Cerebellar nuclear complex (tissue), 1 donor: Measurements from ENCODE around the gene TNN.
"Not testable (repeated sequence)": the region's sequence is repeated elsewhere in the genome, so short reads cannot be mapped to it uniquely, and the experiment has no call there.

Source experiments
- DNase-seq, 2 experiments: peaks; one replicate each; lab custom pipeline; 2025; lab: John Stamatoyannopoulos, UW

Gene TNN

GRCh38 chr1:175070818-175071217 is 3.2 kb downstream of the TNN start:
- no peak for DNase-seq

- DNase-seq: no peak
Measured at GRCh38 chr1:175071276-175071943, 3.8 kb downstream of the TNN start.

- DNase-seq: no peak
Measured at GRCh38 chr1:175072099-175072951, 4.7 kb downstream of the TNN start.

GRCh38 chr1:175073061-175073460 is 5.4 kb downstream of the TNN start:
- DNase-seq: no peak

- DNase-seq: no peak
Measured at GRCh38 chr1:175073633-175074032, 6.0 kb downstream of the TNN start.

- DNase-seq: no peak
Measured at GRCh38 chr1:175075572-175076568, 8.2 kb downstream of the TNN start.

- DNase-seq: no peak
Measured at GRCh38 chr1:175077356-175078030, 9.9 kb downstream of the TNN start.

GRCh38 chr1:175078629-175079028 is 11.0 kb downstream of the TNN start:
- DNase-seq: no peak

- DNase-seq: no peak
Measured at GRCh38 chr1:175079338-175079737, 11.7 kb downstream of the TNN start.

- no peak for DNase-seq
Measured at GRCh38 chr1:175080030-175080429, 12.4 kb downstream of the TNN start.

- no peak for DNase-seq
Measured at GRCh38 chr1:175081983-175082382, 14.3 kb downstream of the TNN start.

GRCh38 chr1:175088525-175088951 is 20.9 kb downstream of the TNN start:
- no peak for DNase-seq

GRCh38 chr1:175089136-175089718 is 21.6 kb downstream of the TNN start:
- no peak for DNase-seq

GRCh38 chr1:175090780-175091179 is 23.1 kb downstream of the TNN start:
- DNase-seq: no peak

- no peak for DNase-seq
Measured at GRCh38 chr1:175094626-175095025, 27.0 kb downstream of the TNN start.

- DNase-seq: no peak
Measured at GRCh38 chr1:175095069-175095468, 27.4 kb downstream of the TNN start.

GRCh38 chr1:175095978-175096607 is 28.5 kb downstream of the TNN start:
- DNase-seq: no peak

GRCh38 chr1:175097361-175097760 is 29.7 kb downstream of the TNN start:
- no peak for DNase-seq

GRCh38 chr1:175099916-175100315 is 32.3 kb downstream of the TNN start:
- no peak for DNase-seq

GRCh38 chr1:175102166-175102565 is 34.5 kb downstream of the TNN start:
- not testable (repeated sequence) for DNase-seq

- DNase-seq: not testable (repeated sequence)
Measured at GRCh38 chr1:175106536-175106935, 38.9 kb downstream of the TNN start.
